ENCODE results near the gene TEX36. TPM values are rescaled to one million over a fixed set of nuclear protein-coding genes. Genes with fewer than 3 reads are reported as not detected.

The TEX36 gene
- total and polyA plus RNA-seq, 2 of the 13 experiments (the other 11 are each of a cell fraction or from before 2014, with no cell fraction given), result not detected

GRCh38 chr10:125692196-125692595, 9.2 kb upstream of the TEX36 start (continued):
- TF ChIP-seq PRDM10 (CRISPR knock-in tag; IDR thresholded peaks at IDR 0.05; ENCODE audit: low read depth), result no peak
- no peak for TF ChIP-seq RFX3 (CRISPR knock-in tag; IDR thresholded peaks at IDR 0.05)
- no peak for TF ChIP-seq CBX2 (IDR thresholded peaks at IDR 0.05; ENCODE audit: low read depth, low read length)
- TF ChIP-seq CBX2 (CRISPR knock-in tag; IDR thresholded peaks at IDR 0.05; ENCODE audit: low read depth), result no peak

- Histone ChIP-seq H3K27ac (ENCODE audit: extremely low read length, insufficient read depth, low read length) (no peak overlapping the region), H3K27me3 (ENCODE audit: control insufficient read depth in 1 of 2, insufficient read depth in 2 of 2, low read length in 2 of 2) (peaks cover 2 to 60% of the 10 kb centered on the region in 2 experiments; a peak in 4 of 5 replicates), H3K9ac (ENCODE audit: insufficient read depth, low read depth, low read length) (no peak overlapping the region), H3K36me3 (replicated peaks in 1 of 2; ENCODE audit: control insufficient read depth in 1 of 2, insufficient read depth in 2 of 2, low read length in 2 of 2) (no peaks in the 10 kb centered on the region), H3K4me3 (replicated peaks in 1 of 3; ENCODE audit: insufficient read depth in 1 of 3, low read depth in 2 of 3, low read length in 3 of 3) (no peak overlapping the region), H2AFZ (ENCODE audit: low read length) (no peak overlapping the region), H3K4me1 (ENCODE audit: insufficient read depth, low read length) (no peaks in the 10 kb centered on the region), H4K20me1 (ENCODE audit: insufficient read depth, low read length) (no peaks in the 10 kb centered on the region), H3K79me2 (ENCODE audit: insufficient read depth, low read length) (no peaks in the 10 kb centered on the region), H3K4me2 (ENCODE audit: low read depth, low read length) (no peak overlapping the region), H3K9me3 (ENCODE audit: low read length) (no peaks in the 10 kb centered on the region)
- 30% methylated on average over 18 of the region's 19 CpGs for WGBS (ENCODE audit: low lambda C conversion rate)
- FAIRE-seq, result no peak
- TF ChIP-seq ZNF136 (CRISPR knock-in tag; IDR thresholded peaks at IDR 0.05; ENCODE audit: low read depth) (no peak), ZKSCAN8 (CRISPR knock-in tag; IDR thresholded peaks at IDR 0.05; ENCODE audit: borderline replicate concordance) (no peak), BATF2 (CRISPR knock-in tag; IDR thresholded peaks at IDR 0.05) (no peak), CBX2 (IDR thresholded peaks at IDR 0.05; ENCODE audit: low read depth, low read length) (no peak), CBX2 (CRISPR knock-in tag; IDR thresholded peaks at IDR 0.05; ENCODE audit: low read depth) (no peak), STAG1 (CRISPR knock-in tag; IDR thresholded peaks at IDR 0.05) (no peak), ZNF761 (CRISPR knock-in tag; conservative IDR thresholded peaks at IDR 0.05) (no peak), ZNF556 (CRISPR knock-in tag; IDR thresholded peaks at IDR 0.05; ENCODE audit: borderline replicate concordance) (no peak), BRCA1 (CRISPR knock-in tag; IDR thresholded peaks at IDR 0.05) (no peak), ZSCAN31 (CRISPR knock-in tag; IDR thresholded peaks at IDR 0.05; ENCODE audit: low read depth) (no peak), LCORL (IDR thresholded peaks at IDR 0.05) (no peak), LCORL (CRISPR knock-in tag; IDR thresholded peaks at IDR 0.05) (no peak), NFIB (CRISPR knock-in tag; IDR thresholded peaks at IDR 0.05; ENCODE audit: borderline replicate concordance) (no peak), ZNF773 (CRISPR knock-in tag; IDR thresholded peaks at IDR 0.05; ENCODE audit: borderline replicate concordance) (no peak), NR2F2 (IDR thresholded peaks at IDR 0.05; ENCODE audit: borderline replicate concordance, low read depth) (no peak), ZNF260 (CRISPR knock-in tag; IDR thresholded peaks at IDR 0.05; ENCODE audit: borderline replicate concordance, low read depth) (no peak), ZNF121 (CRISPR knock-in tag; IDR thresholded peaks at IDR 0.05) (no peak), MIER2 (CRISPR knock-in tag; IDR thresholded peaks at IDR 0.05) (no peak)
- POLR2A ChIA-PET, result no interaction called here
- DNase-seq (ENCODE audit: low spot score), result no peak
- intact Hi-C loops (cut with micrococcal nuclease; ENCODE audit: unreplicated experiment) (no loop called here), in situ Hi-C loops (cut with HindIII; ENCODE audit: extremely low pct_ligation_motif_present, low pct_unique_long_range_greater_than_20kb) (no loop called here)
- ATAC-seq, result no peak
- CTCF ChIA-PET (ENCODE audit: low intra/inter-chr PET ratio, low total read pairs), result no interaction called here
- no TSS peak for BruUV-seq (replicated peaks)
Measured at GRCh38 chr10:125691160-125691981, 8.4 kb upstream of the TEX36 start.

Data from HepG2 (cell line).